Measurements from ENCODE around the gene MATN1.

DNA sequence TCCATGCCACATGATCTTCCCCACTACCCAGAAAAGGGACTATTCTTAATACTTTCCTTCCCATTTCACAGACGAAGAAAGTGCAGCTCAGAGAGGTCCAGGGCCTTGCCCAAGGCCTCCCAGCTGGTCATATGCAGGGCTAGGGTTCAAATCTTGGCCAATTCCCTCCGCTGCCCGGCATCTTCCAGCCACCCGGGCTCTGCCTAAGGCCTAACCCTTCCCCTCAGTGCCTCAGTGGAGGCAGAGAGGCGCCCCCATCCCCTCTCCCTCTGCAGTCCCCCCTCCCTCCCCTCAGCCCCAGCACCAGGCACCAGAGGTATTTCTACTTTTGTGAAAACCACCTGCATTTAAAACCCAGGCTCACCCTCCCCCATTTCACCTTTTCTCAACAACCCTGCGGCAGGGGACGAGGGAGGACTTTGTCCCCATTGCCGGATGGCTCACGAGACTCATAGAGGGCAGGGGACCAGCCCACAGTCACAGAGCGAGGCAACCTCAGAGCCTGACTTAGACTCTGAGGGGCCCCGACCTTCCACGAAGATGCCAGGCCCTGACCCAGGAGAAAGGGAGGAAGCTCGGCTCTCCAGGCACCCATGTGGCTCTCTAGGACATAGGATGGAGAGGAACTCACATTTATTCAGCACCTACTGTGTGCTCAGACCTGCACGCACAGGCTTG lies 21.9 kb upstream of the MATN1 start:
- TF ChIP-seq POLR2A (IDR thresholded peaks at IDR 0.05; ENCODE audit: low read length) (no peak), GATA1 (IDR thresholded peaks at IDR 0.05; ENCODE audit: low read depth, low read length) (no peak)
